H1 (cell line): ENCODE data around the gene WNT8B. TPM values are rescaled to one million over a fixed set of nuclear protein-coding genes. Genes with fewer than 3 reads are reported as not detected.

Experiments
- CBX5 ChIP-seq: fragments of 300-800, 300-1000 bp; sonication (generic); IDR thresholded peaks from 2 replicates; pipeline ENCODE4 v1.7.1; 2016; ENCODE audit warnings: antibody characterized with exemption, low read length, low read depth
- CTCF ChIP-seq, 3 experiments: IDR thresholded peaks; 1 replicate in 2 of 3; 2 replicates in 1 of 3; pipeline versions ENCODE4 v1.5.1 to v1.6.1; 2011; ENCODE audit warnings: low read length in 3 of 3, mild to moderate bottlenecking in 3 of 3, inconsistent platforms in 2 of 3, low read depth in 1 of 3, moderate library complexity in 1 of 3; ENCODE audit not compliant: insufficient read depth in 1 of 3; ENCODE audit errors: control extremely low read depth in 1 of 3
- FOSL1 ChIP-seq: IDR thresholded peaks from 2 replicates; pipeline ENCODE4 v1.6.1; 2011; ENCODE audit warnings: mild to moderate bottlenecking, low read depth, low read length, moderate library complexity; ENCODE audit not compliant: insufficient read depth
- GTF2F1 ChIP-seq: IDR thresholded peaks from 2 replicates; pipeline ENCODE4 v1.6.1; 2012; ENCODE audit warnings: low read depth, low read length, improper control_type of control experiment, borderline replicate concordance
- RBBP5 ChIP-seq: IDR thresholded peaks from 2 replicates; pipeline ENCODE4 v1.7.1; 2012; ENCODE audit warnings: low read depth, mild to moderate bottlenecking, inconsistent platforms, low read length, moderate library complexity, borderline replicate concordance
- RNF2 ChIP-seq: fragments of 200-900, 300-1000 bp; sonication (generic); IDR thresholded peaks from 2 replicates; pipeline ENCODE4 v1.7.1; 2016; ENCODE audit warnings: borderline replicate concordance, low read depth, mild to moderate bottlenecking, antibody characterized with exemption, low read length; ENCODE audit not compliant: poor library complexity, severe bottlenecking; ENCODE audit errors: missing control alignments
- polyA plus RNA-seq, 7 experiments: library from polyadenylated mRNA; depleted of rRNA in 3 of 7; stranded (reverse) in 5 of 7; unstranded in 2 of 7; fragments of >200 nt in 5 of 7; fragments of 200-250 nt in 2 of 7; gene quantifications; 1 replicate in 5 of 7; 2 replicates in 1 of 7; 4 replicates in 1 of 7; pipeline versions ENCODE4 v1.2.1 to v1.2.3, GENCODE V29; 2011 to 2013; ENCODE audit warnings: missing spikeins in 2 of 7, mixed read lengths in 2 of 7
- total RNA-seq: library from RNA; stranded (reverse); fragmentation: NEBNext Ultra II Directional; extraction: Animal tissue kit (Norgen Biotek cat#: 25700); gene quantifications from 2 replicates; pipeline ENCODE4 v1.2.1, GENCODE V29; 2021

Gene WNT8B
- total and polyA plus RNA-seq, 2 of the 8 experiments (the other 6 are each of a cell fraction or from before 2014, with no cell fraction given), result 0.20 to 0.67 TPM

- TF ChIP-seq RBBP5, result no peak
- TF ChIP-seq CTCF (IDR thresholded peaks at IDR 0.05; ENCODE audit: control extremely low read depth in 1 of 3, insufficient read depth in 1 of 3, low read depth in 1 of 3, low read length in 3 of 3), result no peak
- TF ChIP-seq GTF2F1, result no peak
- TF ChIP-seq CBX5, result no peak
- TF ChIP-seq RNF2, result no peak
- no peak for TF ChIP-seq FOSL1
Observed at GRCh38 chr10:100522945-100523344, 60.1 kb downstream of the WNT8B start (continued).
